GM18519 (cell line): ENCODE data around the gene MS4A2.
"Not testable (repeated sequence)": the region's sequence is repeated elsewhere in the genome, so short reads cannot be mapped to it uniquely, and the experiment has no call there.

ENCODE experiments used
- ATAC-seq: cut with Tn5 transposase; IDR thresholded peaks from one replicate; pipeline ENCODE4 v1.9.1; 2021; ENCODE audit warnings: mild to moderate bottlenecking, moderate library complexity; ENCODE audit not compliant: unreplicated experiment, low FRiP score

MS4A2 gene

GRCh38 chr11:60100516-60100915, 12.1 kb downstream of the MS4A2 start:
- ATAC-seq: no peak

GRCh38 chr11:60101368-60101767, 12.9 kb downstream of the MS4A2 start:
- ATAC-seq: not testable (repeated sequence)

- ATAC-seq: not testable (repeated sequence)
Observed at GRCh38 chr11:60104471-60105115, 16.1 kb downstream of the MS4A2 start.

GRCh38 chr11:60108631-60109030, 20.2 kb downstream of the MS4A2 start:
- ATAC-seq: not testable (repeated sequence)

GRCh38 chr11:60111793-60112192, 23.3 kb downstream of the MS4A2 start:
- no peak for ATAC-seq

- ATAC-seq: no peak
Observed at GRCh38 chr11:60116996-60117790, 28.7 kb downstream of the MS4A2 start.

- ATAC-seq: no peak
Observed at GRCh38 chr11:60118338-60118737, 29.9 kb downstream of the MS4A2 start.

GRCh38 chr11:60119710-60120109, 31.2 kb downstream of the MS4A2 start:
- no peak for ATAC-seq

- no peak for ATAC-seq
Observed at GRCh38 chr11:60121264-60121663, 32.8 kb downstream of the MS4A2 start.

GRCh38 chr11:60122414-60123036, 34.1 kb downstream of the MS4A2 start:
- ATAC-seq: no peak

- ATAC-seq: no peak
Observed at GRCh38 chr11:60124802-60125432, 36.5 kb downstream of the MS4A2 start.

- ATAC-seq: no peak
Observed at GRCh38 chr11:60125956-60126585, 37.6 kb downstream of the MS4A2 start.

- ATAC-seq: no peak
Observed at GRCh38 chr11:60127311-60127811, 38.9 kb downstream of the MS4A2 start.

GRCh38 chr11:60128376-60128775, 39.9 kb downstream of the MS4A2 start:
- ATAC-seq: no peak

- not testable (repeated sequence) for ATAC-seq
Observed at GRCh38 chr11:60128866-60129265, 40.4 kb downstream of the MS4A2 start.

GRCh38 chr11:60129853-60130252, 41.4 kb downstream of the MS4A2 start:
- ATAC-seq: no peak

GRCh38 chr11:60130496-60130895, 42.0 kb downstream of the MS4A2 start:
- no peak for ATAC-seq

GRCh38 chr11:60131912-60132311, 43.4 kb downstream of the MS4A2 start:
- ATAC-seq: no peak

GRCh38 chr11:60133917-60134316, 45.5 kb downstream of the MS4A2 start:
- no peak for ATAC-seq

GRCh38 chr11:60143768-60144167, 55.3 kb downstream of the MS4A2 start:
- no peak for ATAC-seq
